ENCODE results near the gene KCNIP4. TPM values are rescaled to one million over a fixed set of nuclear protein-coding genes. Genes with fewer than 3 reads are reported as not detected.

Gene KCNIP4
- total RNA-seq, 6 experiments from 2014 or later, result not detected

- DNase-seq (no peak), ATAC-seq (no peak)
- Histone ChIP-seq H3K36me3 (no peaks in the 10 kb centered on the region), H3K4me3 (no peak overlapping the region), H3K9me3 (no peaks in the 10 kb centered on the region), H3K4me1 (no peaks in the 10 kb centered on the region), H3K27ac (no peak overlapping the region), H3K27me3 (no peaks in the 10 kb centered on the region)
- TF ChIP-seq, protein P1, sequence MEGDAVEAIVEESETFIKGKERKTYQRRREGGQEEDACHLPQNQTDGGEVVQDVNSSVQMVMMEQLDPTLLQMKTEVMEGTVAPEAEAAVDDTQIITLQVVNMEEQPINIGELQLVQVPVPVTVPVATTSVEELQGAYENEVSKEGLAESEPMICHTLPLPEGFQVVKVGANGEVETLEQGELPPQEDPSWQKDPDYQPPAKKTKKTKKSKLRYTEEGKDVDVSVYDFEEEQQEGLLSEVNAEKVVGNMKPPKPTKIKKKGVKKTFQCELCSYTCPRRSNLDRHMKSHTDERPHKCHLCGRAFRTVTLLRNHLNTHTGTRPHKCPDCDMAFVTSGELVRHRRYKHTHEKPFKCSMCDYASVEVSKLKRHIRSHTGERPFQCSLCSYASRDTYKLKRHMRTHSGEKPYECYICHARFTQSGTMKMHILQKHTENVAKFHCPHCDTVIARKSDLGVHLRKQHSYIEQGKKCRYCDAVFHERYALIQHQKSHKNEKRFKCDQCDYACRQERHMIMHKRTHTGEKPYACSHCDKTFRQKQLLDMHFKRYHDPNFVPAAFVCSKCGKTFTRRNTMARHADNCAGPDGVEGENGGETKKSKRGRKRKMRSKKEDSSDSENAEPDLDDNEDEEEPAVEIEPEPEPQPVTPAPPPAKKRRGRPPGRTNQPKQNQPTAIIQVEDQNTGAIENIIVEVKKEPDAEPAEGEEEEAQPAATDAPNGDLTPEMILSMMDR (IDR thresholded peaks at IDR 0.05), result no peak
- TF ChIP-seq POLR2A (IDR thresholded peaks at IDR 0.05), result no peak
- intact Hi-C loops (cut with DNase I), result no loop called here
- 44% methylated on average over 1 of the region's 1 CpG for WGBS (ENCODE audit: insufficient coverage, low coverage, low lambda C conversion rate, missing lambda C conversion rate)
These were observed 40.8 kb upstream of the KCNIP4 start for GRCh38 chr4:21989351-21989750.

DNA sequence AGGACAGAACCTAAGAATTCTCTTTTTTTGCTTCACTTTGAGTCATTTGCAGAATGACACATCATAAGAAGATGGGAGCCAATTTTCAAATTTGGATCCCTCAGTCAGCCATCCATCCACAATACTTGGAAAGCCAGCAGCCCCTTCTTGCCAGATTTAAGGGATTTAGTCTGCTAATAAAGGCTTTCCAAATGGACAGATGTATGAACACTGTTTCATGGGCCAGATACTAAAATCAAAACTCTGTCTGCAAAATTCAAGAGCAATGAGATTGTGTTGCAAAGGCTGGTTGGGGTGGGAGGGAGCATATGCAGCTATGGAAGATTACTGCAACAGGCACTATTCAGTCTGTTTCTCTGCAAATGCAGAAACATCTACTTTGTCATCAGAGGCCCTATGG is 37.7 kb upstream of the KCNIP4 start:
- DNase-seq (no peak), ATAC-seq (no peak)
- Histone ChIP-seq H3K4me3 (no peak overlapping the region), H3K4me1 (no peaks in the 10 kb centered on the region), H3K27me3 (no peaks in the 10 kb centered on the region), H3K9me3 (no peaks in the 10 kb centered on the region), H3K36me3 (no peaks in the 10 kb centered on the region), H3K27ac (no peak overlapping the region)
- TF ChIP-seq, protein P1 (IDR thresholded peaks at IDR 0.05), result no peak
- TF ChIP-seq POLR2A (IDR thresholded peaks at IDR 0.05), result no peak
- intact Hi-C loops (cut with DNase I), result no loop called here

GRCh38 chr4:21982087-21982486 is 33.5 kb upstream of the KCNIP4 start:
- intact Hi-C loops (cut with DNase I), result no loop called here
- TF ChIP-seq, protein P1 (IDR thresholded peaks at IDR 0.05), result no peak
- TF ChIP-seq POLR2A (IDR thresholded peaks at IDR 0.05), result no peak
- H3K36me3 ChIP-seq, result no peaks in the 10 kb centered on the region
- H3K4me3 ChIP-seq, result no peak overlapping the region
- ATAC-seq (no peak), DNase-seq (no peak)
- no peaks in the 10 kb centered on the region for H3K27me3 ChIP-seq
- no peaks in the 10 kb centered on the region for H3K9me3 ChIP-seq
- H3K4me1 ChIP-seq, result no peaks in the 10 kb centered on the region
- H3K27ac ChIP-seq, result no peak overlapping the region
- WGBS (ENCODE audit: insufficient coverage, low coverage, low lambda C conversion rate, missing lambda C conversion rate), result 20% methylated on average over 1 of the region's 1 CpG

DNA sequence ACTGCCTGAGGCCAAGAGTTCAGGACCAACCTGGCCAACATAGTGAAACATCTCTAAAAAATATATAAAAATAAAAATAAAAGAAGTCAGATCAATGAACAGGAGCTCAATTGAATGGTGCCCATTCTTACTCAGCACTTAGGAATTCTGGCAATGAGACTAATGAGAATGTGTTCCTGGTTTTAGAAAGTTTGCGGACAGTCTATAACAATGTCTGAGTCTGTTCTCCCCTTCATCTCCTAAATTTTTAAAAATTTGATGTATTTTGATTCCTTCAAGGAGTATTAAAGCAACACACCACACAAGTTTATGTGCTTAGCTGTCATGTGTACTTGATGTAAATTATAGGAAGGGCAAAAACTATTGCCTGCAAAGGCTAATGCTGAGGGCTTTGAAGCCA is 30.6 kb upstream of the KCNIP4 start:
- no peak for ATAC-seq
- no peaks in the 10 kb centered on the region for H3K4me1 ChIP-seq
- no peak for TF ChIP-seq POLR2A (IDR thresholded peaks at IDR 0.05)
- TF ChIP-seq, protein P1 (IDR thresholded peaks at IDR 0.05), result no peak
- 83% methylated on average over 1 of the region's 1 CpG for WGBS (ENCODE audit: insufficient coverage, low coverage, low lambda C conversion rate, missing lambda C conversion rate)
- H3K27me3 ChIP-seq, result no peaks in the 10 kb centered on the region
- no peaks in the 10 kb centered on the region for H3K9me3 ChIP-seq
- no peaks in the 10 kb centered on the region for H3K36me3 ChIP-seq
- no peak overlapping the region for H3K27ac ChIP-seq
- DNase-seq, result no peak
- intact Hi-C loops (cut with DNase I), result no loop called here
- no peak overlapping the region for H3K4me3 ChIP-seq

DNA sequence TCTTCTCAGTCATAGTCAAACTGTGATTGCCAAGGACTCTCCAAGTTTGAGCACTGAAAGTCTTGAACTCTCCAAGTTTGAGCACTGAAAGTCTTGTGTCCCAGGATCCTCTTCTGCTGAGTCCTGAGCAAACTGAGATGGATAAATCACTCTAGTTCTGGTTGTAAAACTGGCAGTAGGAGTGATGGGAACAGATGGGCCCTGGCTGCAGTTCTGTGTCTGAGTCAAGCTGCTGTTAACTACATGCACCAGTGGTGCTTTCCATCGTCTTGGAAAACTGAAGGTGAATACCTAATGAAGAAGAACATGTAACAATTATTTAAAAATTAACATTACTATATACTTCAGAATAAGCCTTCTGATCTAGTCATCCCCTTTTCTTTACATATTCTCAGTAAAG is 27.6 kb upstream of the KCNIP4 start:
- no peaks in the 10 kb centered on the region for H3K36me3 ChIP-seq
- no peaks in the 10 kb centered on the region for H3K27me3 ChIP-seq
- H3K9me3 ChIP-seq, result no peaks in the 10 kb centered on the region
- intact Hi-C loops (cut with DNase I), result no loop called here
- H3K27ac ChIP-seq, result no peak overlapping the region
- no peak overlapping the region for H3K4me3 ChIP-seq
- no peak for ATAC-seq
- no peak for DNase-seq
- WGBS (ENCODE audit: insufficient coverage, low coverage, low lambda C conversion rate, missing lambda C conversion rate), result 13% methylated on average over 1 of the region's 1 CpG
- H3K4me1 ChIP-seq, result no peaks in the 10 kb centered on the region
- TF ChIP-seq POLR2A (IDR thresholded peaks at IDR 0.05), result no peak
- TF ChIP-seq, protein P1 (IDR thresholded peaks at IDR 0.05), result no peak
